ENCODE results near the gene KLF13. TPM values are rescaled to one million over a fixed set of nuclear protein-coding genes. Genes with fewer than 3 reads are reported as not detected.

KLF13 gene
- 30.9 TPM for total RNA-seq

GRCh38 chr15:31326156-31326874 is at the start of gene KLF13:
Gene KLF13, plus strand, starts transcription at chr15:31326835. Its CDS starts 378 bp downstream, at chr15:31327213.
- Histone ChIP-seq H3K27me3 (no peaks in the 10 kb centered on the region), H3K4me3 (peak within 1 kb of the TSS; percentile 56 to 77), H3K4me1 (peaks cover 39% of the 10 kb centered on the region), H3K9me3 (no peaks in the 10 kb centered on the region), H3K36me3 (no peaks in the 10 kb centered on the region), H3K27ac (peak within 1 kb of the TSS; percentile 90)
- intact Hi-C loops (cut with DNase I): loop anchor here (1.0 to 10.0 kb wide), 4 partner anchors 65 to 158 kb away; no protein-coding TSS in a partner anchor
- peak in 1 of 2 donors; percentile 99 for DNase-seq (ENCODE audit: extremely low spot score in 2 of 2)
- TF ChIP-seq POLR2AphosphoS5 (IDR thresholded peaks at IDR 0.05; ENCODE audit: insufficient read depth in 1 of 2, low read depth in 1 of 2) (peak; percentile 44 to 96), POLR2A (IDR thresholded peaks at IDR 0.05) (peak in 1 of 2 donors; percentile 99), CTCF (IDR thresholded peaks at IDR 0.05) (no peak)

- peak; percentile 82 to 94 for DNase-seq (ENCODE audit: extremely low spot score in 2 of 2)
- Histone ChIP-seq H3K4me1 (peaks cover 13% of the 10 kb centered on the region), H3K36me3 (no peaks in the 10 kb centered on the region), H3K9me3 (no peaks in the 10 kb centered on the region), H3K27me3 (no peaks in the 10 kb centered on the region), H3K27ac (no peak overlapping the region), H3K4me3 (no peak overlapping the region)
- TF ChIP-seq CTCF (IDR thresholded peaks at IDR 0.05) (no peak), POLR2A (IDR thresholded peaks at IDR 0.05) (no peak), POLR2AphosphoS5 (IDR thresholded peaks at IDR 0.05; ENCODE audit: insufficient read depth in 1 of 2, low read depth in 1 of 2) (no peak)
- intact Hi-C loops (cut with DNase I): no loop called here
These were observed 49.1 kb upstream of the KLF13 start for GRCh38 chr15:31277335-31278060.

GRCh38 chr15:31278061-31278445 is 48.6 kb upstream of the KLF13 start:
- Histone ChIP-seq H3K4me3 (no peak overlapping the region), H3K9me3 (no peaks in the 10 kb centered on the region), H3K27me3 (no peaks in the 10 kb centered on the region), H3K27ac (no peak overlapping the region), H3K4me1 (peaks cover 13% of the 10 kb centered on the region), H3K36me3 (no peaks in the 10 kb centered on the region)
- peak; percentile 46 to 79 for DNase-seq (ENCODE audit: extremely low spot score in 2 of 2)
- intact Hi-C loops (cut with DNase I): no loop called here
- no peak for TF ChIP-seq CTCF (IDR thresholded peaks at IDR 0.05)

GRCh38 chr15:31278544-31279220 is 48.0 kb upstream of the KLF13 start:
- Histone ChIP-seq H3K4me1 (peaks cover 13% of the 10 kb centered on the region), H3K36me3 (no peaks in the 10 kb centered on the region), H3K27me3 (no peaks in the 10 kb centered on the region), H3K4me3 (no peak overlapping the region), H3K27ac (no peak overlapping the region), H3K9me3 (no peaks in the 10 kb centered on the region)
- DNase-seq (ENCODE audit: extremely low spot score in 2 of 2): peak; percentile 62 to 89
- intact Hi-C loops (cut with DNase I): no loop called here
- TF ChIP-seq CTCF (IDR thresholded peaks at IDR 0.05) (no peak), POLR2AphosphoS5 (IDR thresholded peaks at IDR 0.05; ENCODE audit: insufficient read depth in 1 of 2, low read depth in 1 of 2) (no peak), POLR2A (IDR thresholded peaks at IDR 0.05) (no peak)

All from vagina (tissue), 2 donors.